ENCODE data around the gene PIH1D1. TPM values are rescaled to one million over a fixed set of nuclear protein-coding genes. Genes with fewer than 3 reads are reported as not detected.

Gene PIH1D1
- total RNA-seq, 4 donors from 2014 or later = 67.2 to 82.4 (median 72.5) TPM

DNA sequence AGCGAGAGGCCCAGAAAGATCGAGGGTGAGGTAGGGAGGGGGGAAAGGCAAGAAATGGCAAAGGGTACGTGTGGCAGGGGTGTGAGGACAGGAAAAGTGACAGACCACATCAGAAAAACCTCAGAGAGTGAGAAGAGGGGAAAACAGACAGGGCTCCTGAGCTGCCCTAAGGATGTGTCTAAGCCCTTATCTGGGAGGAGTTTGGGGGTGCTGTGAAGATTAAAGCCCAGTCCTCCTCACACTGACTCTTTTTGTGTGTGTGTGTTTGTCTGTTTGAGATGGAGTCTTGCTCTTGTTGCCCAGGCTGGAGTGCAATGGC lies 27.7 kb downstream of the PIH1D1 start:
- Histone ChIP-seq H3K27ac (no peak overlapping the region), H3K9me3 (no peaks in the 10 kb centered on the region), H3K27me3 (peaks cover 100% of the 10 kb centered on the region), H3K4me1 (peaks cover 0 to 48% (median 32%) of the 10 kb centered on the region in 3 donors), H3K4me3 (no peak overlapping the region), H3K36me3 (no peaks in the 10 kb centered on the region)
- 3 to 18% methylated on average over 3 of the region's 3 CpGs for WGBS, 2 donors (ENCODE audit: low coverage in 1 of 2)
- TF ChIP-seq EP300 (IDR thresholded peaks at IDR 0.05) (no peak), POLR2A (IDR thresholded peaks at IDR 0.05) (no peak), CTCF (IDR thresholded peaks at IDR 0.05) (no peak), POLR2AphosphoS5 (IDR thresholded peaks at IDR 0.05) (no peak)
- no peak for ATAC-seq

- H3K4me1 ChIP-seq = peaks cover 0 to 43% (median 29%) of the 10 kb centered on the region in 3 donors
- peaks cover 100% of the 10 kb centered on the region for H3K27me3 ChIP-seq
- H3K4me3 ChIP-seq = peak within 1 kb of the TSS in 1 of 2 donors; percentile 15
- no peak within 1 kb of the TSS for H3K27ac ChIP-seq
- TF ChIP-seq EP300 (IDR thresholded peaks at IDR 0.05) (no peak), POLR2A (IDR thresholded peaks at IDR 0.05) (no peak), POLR2AphosphoS5 (IDR thresholded peaks at IDR 0.05) (no peak), CTCF (IDR thresholded peaks at IDR 0.05) (no peak)
- H3K9me3 ChIP-seq = no peaks in the 10 kb centered on the region
- no peak for ATAC-seq
- no peaks in the 10 kb centered on the region for H3K36me3 ChIP-seq
- 7 to 15% methylated on average over 12 to 22 of the region's 42 CpGs for WGBS, 2 donors (ENCODE audit: low coverage in 1 of 2)
Observed at GRCh38 chr19:49423071-49423984, 28.3 kb downstream of the PIH1D1 start, which contains the start of gene PTH2. Gene PTH2, minus strand, starts transcription at chr19:49423441. Its CDS starts 102 bp downstream, at chr19:49423339.

DNA sequence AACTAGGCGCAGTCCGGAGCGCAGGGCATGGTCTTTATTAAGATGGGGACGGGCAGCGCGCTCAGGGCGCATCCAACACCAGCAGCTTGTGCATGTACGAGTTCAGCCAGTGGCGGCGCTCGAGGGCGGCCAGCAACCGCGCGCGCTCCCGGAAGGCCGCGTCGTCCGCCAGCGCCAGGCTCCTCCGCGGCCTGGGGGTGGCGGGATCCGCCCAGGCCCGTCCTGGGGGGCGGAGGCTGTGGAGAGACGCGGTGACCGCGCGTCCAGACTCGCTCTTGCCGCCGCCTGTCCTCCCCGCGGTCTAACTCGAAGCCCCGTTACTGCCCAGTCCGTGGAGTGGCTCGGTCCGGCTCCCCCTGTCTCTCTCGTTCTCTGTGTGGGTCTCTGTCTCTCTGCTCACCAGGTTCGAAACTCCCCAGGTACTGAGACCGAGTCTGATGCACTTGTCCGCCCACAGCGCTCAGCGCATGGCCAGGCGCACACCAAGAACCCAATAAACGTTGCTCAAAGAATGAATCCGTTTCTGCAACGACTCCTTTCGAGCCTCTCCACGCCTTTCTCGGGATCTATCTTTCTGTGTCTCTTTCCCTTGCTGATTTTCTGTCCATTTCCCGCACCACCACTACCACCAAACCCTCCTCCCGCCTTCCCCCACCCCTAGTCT lies 29.1 kb downstream of the PIH1D1 start:
- Histone ChIP-seq H3K27ac (no peak overlapping the region), H3K4me3 (peak overlapping the region in 1 of 2 donors; percentile 15), H3K4me1 (peaks cover 0 to 36% (median 23%) of the 10 kb centered on the region in 3 donors), H3K36me3 (no peaks in the 10 kb centered on the region), H3K27me3 (peaks cover 100% of the 10 kb centered on the region), H3K9me3 (no peaks in the 10 kb centered on the region)
- TF ChIP-seq POLR2A (IDR thresholded peaks at IDR 0.05) (no peak), CTCF (IDR thresholded peaks at IDR 0.05) (peak in 2 of 4 experiments; percentile 41 to 54)
- 3 to 5% methylated on average over 14 to 30 of the region's 58 CpGs for WGBS, 2 donors (ENCODE audit: low coverage in 1 of 2)
- ATAC-seq = peak; percentile 65

DNA sequence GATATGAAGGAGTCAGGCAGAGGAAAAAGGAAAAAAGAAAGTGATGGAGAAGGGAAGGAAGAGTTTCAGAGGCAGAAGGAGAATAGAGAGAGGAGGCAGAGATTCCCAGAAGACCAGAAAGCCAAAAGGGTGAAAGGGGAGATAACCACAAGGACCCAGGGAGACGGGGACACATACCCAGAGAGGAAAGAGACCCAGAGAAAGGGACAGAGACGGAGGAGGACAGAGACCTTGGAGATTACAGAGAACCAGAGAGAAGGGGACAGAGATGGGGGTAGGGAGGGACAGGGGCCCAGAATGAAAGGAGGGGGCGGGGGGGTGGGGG lies 29.8 kb downstream of the PIH1D1 start:
- TF ChIP-seq CTCF (IDR thresholded peaks at IDR 0.05) (no peak), POLR2AphosphoS5 (IDR thresholded peaks at IDR 0.05) (no peak), EP300 (IDR thresholded peaks at IDR 0.05) (no peak), POLR2A (IDR thresholded peaks at IDR 0.05) (no peak)
- no peak for ATAC-seq
- peaks cover 0 to 36% (median 23%) of the 10 kb centered on the region in 3 donors for H3K4me1 ChIP-seq
- H3K27me3 ChIP-seq = peaks cover 100% of the 10 kb centered on the region
- no peak overlapping the region for H3K4me3 ChIP-seq
- no peaks in the 10 kb centered on the region for H3K36me3 ChIP-seq
- 20 to 31% methylated on average over 1 to 3 of the region's 3 CpGs for WGBS, 2 donors (ENCODE audit: low coverage in 1 of 2)
- no peaks in the 10 kb centered on the region for H3K9me3 ChIP-seq
- no peak overlapping the region for H3K27ac ChIP-seq
